ENCODE measurements around the gene PANK1. TPM values are rescaled to one million over a fixed set of nuclear protein-coding genes. Genes with fewer than 3 reads are reported as not detected.

Gene PANK1
- total and polyA plus RNA-seq, 12 donors, result 4.0 to 20.9 (median 16.2) TPM

GRCh38 chr10:89543841-89544240 is 101.2 kb downstream of the PANK1 start:
- no peak for ATAC-seq
- 75 to 93% methylated on average over 3 of the region's 3 CpGs for WGBS, 2 donors
- Histone ChIP-seq H3K27ac (no peak overlapping the region), H3K9me3 (peaks cover 0 to 9% (median 0%) of the 10 kb centered on the region in 11 donors), H3K4me3 (no peak overlapping the region), H3K27me3 (peaks cover 0 to under 1% (median 0%) of the 10 kb centered on the region in 7 donors), H3K4me1 (peaks cover 0 to 3% (median 0%) of the 10 kb centered on the region in 9 donors), H3K36me3 (no peaks in the 10 kb centered on the region)
- TF ChIP-seq CTCF (IDR thresholded peaks at IDR 0.05), result no peak
- intact Hi-C loops (cut with DNase I), result no loop called here
- DNase-seq, result no peak

- TF ChIP-seq CTCF (IDR thresholded peaks at IDR 0.05), result no peak
- WGBS, 2 donors, result 74 to 80% methylated on average over 4 of the region's 4 CpGs
- peaks cover 0 to 5% (median 0%) of the 10 kb centered on the region in 9 donors for H3K4me1 ChIP-seq
- no peak overlapping the region for H3K4me3 ChIP-seq
- peaks cover 0 to 33% (median 0%) of the 10 kb centered on the region in 7 donors for H3K27me3 ChIP-seq
- intact Hi-C loops (cut with DNase I), result no loop called here
- peaks cover 0 to 3% (median 0%) of the 10 kb centered on the region in 11 donors for H3K9me3 ChIP-seq
- ATAC-seq (no peak), DNase-seq (no peak)
- H3K27ac ChIP-seq, result no peak overlapping the region
- H3K36me3 ChIP-seq, result no peaks in the 10 kb centered on the region
Measured at GRCh38 chr10:89540420-89540949, 104.6 kb downstream of the PANK1 start.

- Histone ChIP-seq H3K36me3 (no peaks in the 10 kb centered on the region), H3K27ac (no peak overlapping the region), H3K27me3 (peaks cover 0 to 65% (median 17%) of the 10 kb centered on the region in 7 donors), H3K4me1 (peaks cover 0 to 11% (median 4%) of the 10 kb centered on the region in 9 donors), H3K9me3 (no peaks in the 10 kb centered on the region), H3K4me3 (no peak overlapping the region)
- DNase-seq (no peak), ATAC-seq (no peak)
- TF ChIP-seq CTCF (IDR thresholded peaks at IDR 0.05), result no peak
- WGBS, 2 donors, result 73 to 81% methylated on average over 1 of the region's 1 CpG
- intact Hi-C loops (cut with DNase I), result no loop called here
Measured at GRCh38 chr10:89537364-89537763, 107.7 kb downstream of the PANK1 start.

GRCh38 chr10:89536013-89536354 is 109.1 kb downstream of the PANK1 start:
- Histone ChIP-seq H3K36me3 (no peaks in the 10 kb centered on the region), H3K27ac (peak overlapping the region; percentile 5 to 85 (median 69)), H3K4me3 (peak overlapping the region in 9 of 10 donors; percentile 44 to 68 (median 62)), H3K9me3 (no peaks in the 10 kb centered on the region), H3K4me1 (peaks cover 0 to 11% (median 4%) of the 10 kb centered on the region in 9 donors), H3K27me3 (peaks cover 0 to 78% (median 19%) of the 10 kb centered on the region in 7 donors)
- TF ChIP-seq CTCF (IDR thresholded peaks at IDR 0.05), result no peak
- ATAC-seq, result peak in 1 of 8 donors; percentile 54
- DNase-seq, result no peak
- 13 to 18% methylated on average over 16 of the region's 16 CpGs for WGBS, 2 donors
- intact Hi-C loops (cut with DNase I), result no loop called here
